HG03521 (cell line): Measurements from ENCODE around the gene GEMIN4.
"Not testable (repeated sequence)": the region's sequence is repeated elsewhere in the genome, so short reads cannot be mapped to it uniquely, and the experiment has no call there.

Experiments used
- ATAC-seq: cut with Tn5 transposase; IDR thresholded peaks from one replicate; pipeline ENCODE4 v1.9.1; 2021; ENCODE audit warnings: mild to moderate bottlenecking, moderate library complexity; ENCODE audit not compliant: unreplicated experiment

The GEMIN4 gene

DNA sequence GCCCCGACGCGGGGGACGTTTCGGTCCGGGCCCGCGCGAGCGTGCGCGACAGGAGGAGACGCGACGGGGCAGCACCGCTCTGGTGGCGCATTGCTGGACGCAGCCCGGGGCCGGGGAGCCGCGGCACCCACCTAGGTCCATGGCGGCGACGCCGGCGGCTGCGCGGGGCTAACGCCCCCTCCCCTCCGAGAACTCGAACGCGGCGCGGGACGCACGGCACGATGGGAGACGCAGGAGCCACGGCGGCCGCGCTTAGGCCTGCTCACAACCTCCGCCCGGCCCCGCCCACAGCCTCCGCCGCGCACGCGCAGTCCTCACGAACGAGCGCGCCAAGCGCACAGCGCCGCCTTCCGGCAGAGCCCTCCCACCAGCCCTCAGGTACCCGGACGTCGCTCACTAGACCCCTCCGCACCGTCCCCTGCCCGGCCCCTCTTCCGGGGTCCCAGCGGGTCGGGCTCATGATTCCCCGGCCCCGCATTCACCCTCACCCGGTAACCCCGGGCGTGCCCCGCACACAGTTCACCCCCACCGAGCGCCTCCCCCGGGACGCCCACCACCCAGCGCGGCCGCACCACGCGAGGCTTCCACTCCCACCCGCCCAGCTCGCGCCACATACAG is at the start of gene GEMIN4:
TSS of gene GEMIN4 (minus strand) at position 263 of the 618 bp plus-strand sequence. CDS start at position 141, 122 bp downstream.
- ATAC-seq: peak; percentile 85

DNA sequence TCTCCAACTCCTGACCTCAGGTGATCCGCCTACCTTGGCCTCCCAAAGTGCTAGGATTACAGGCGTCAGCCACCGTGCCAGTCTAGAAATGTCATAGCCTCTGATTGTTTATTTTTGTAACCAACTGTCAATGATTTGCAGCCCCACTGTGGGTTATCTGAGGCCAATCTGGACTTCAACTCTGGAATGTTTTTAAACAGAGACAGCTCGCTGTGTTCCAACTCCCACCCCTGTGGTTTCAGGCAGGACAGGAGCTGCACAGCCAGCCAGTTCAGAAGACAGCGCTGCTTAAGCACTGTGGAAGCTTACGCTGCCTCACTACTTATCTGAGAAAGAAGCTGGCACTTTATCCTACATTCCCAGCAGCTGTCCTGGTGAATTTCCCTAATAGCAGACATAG is 49.6 kb upstream of the GEMIN4 start:
- ATAC-seq: no peak

GRCh38 chr17:800446-801242 is 48.6 kb upstream of the GEMIN4 start:
- ATAC-seq: no peak

DNA sequence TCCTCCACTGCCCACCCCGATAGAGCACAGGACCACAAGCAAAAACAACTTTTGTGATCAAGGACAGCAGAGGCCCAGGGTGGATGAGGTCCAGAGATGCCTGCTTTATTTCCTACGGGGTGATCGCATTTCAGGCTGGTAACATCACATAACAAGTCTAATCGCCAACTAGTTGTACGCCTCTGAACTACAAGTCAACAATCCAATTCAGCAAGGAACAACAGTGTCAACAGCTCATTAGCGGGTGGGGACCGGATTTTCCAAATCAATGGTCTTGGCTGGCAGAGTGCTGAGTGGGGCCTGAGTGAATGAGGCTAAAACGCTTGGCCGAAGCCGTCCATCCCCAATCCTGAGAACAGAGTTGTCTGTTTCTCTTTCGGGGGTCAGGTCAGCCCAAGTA is 47.2 kb upstream of the GEMIN4 start:
- ATAC-seq: no peak

GRCh38 chr17:798246-798645 is 46.2 kb upstream of the GEMIN4 start:
- no peak for ATAC-seq

DNA sequence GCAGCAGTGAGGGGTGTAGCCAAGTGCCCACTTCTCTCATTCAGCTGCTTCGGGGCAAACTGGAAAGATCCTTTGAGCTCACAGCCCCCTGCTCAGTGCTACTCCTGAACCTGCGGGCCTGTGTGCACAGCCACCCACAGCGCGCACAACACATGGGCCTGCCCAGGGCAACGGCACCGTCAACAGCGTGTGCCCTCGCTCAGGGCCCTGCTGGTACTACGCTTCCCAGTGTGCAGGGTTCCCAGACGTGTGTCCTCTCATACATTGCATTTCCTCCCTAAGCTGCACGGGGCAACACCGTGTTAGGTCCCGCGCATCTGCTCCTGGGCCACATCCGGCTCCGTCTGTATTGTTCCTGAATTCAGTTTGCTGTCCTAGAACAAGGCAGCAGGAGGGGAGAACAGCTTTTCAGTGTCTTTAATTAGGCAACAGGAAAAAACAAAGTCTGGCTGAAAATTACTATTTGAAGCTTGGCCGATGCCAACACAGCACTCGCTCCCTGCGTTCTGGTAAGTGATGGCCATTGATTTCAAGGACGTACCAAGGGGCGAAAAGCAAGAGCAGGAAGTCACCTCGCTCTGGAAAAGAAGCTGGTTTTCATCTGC is 45.3 kb upstream of the GEMIN4 start:
- ATAC-seq: no peak

- no peak for ATAC-seq
These were observed 44.5 kb upstream of the GEMIN4 start for GRCh38 chr17:796609-797008.

- ATAC-seq: no peak
These were observed 43.7 kb upstream of the GEMIN4 start for GRCh38 chr17:795721-796120.

DNA sequence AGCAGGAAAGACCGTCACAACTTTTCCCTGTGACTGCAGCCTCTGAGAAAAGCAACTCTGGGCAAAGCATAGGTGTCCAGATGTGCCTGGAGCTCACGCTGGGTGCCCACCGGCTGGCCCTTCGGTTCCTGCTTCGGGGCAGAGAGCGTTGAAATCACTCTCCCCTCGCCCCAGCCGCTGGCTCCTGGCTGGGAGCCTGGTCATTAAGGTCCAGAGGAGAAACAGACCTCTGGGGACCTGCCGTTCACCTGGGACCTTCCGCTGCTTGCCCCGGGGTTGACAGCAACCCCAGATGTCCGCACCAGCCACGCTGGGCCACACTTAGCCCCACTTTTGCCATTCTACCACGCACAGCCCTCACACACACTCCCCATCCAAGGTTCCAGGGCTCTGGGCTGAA is 43.2 kb upstream of the GEMIN4 start:
- ATAC-seq: no peak

GRCh38 chr17:794876-795275 is 42.8 kb upstream of the GEMIN4 start:
- no peak for ATAC-seq

- no peak for ATAC-seq
These were observed 40.2 kb upstream of the GEMIN4 start for GRCh38 chr17:792277-792676.

DNA sequence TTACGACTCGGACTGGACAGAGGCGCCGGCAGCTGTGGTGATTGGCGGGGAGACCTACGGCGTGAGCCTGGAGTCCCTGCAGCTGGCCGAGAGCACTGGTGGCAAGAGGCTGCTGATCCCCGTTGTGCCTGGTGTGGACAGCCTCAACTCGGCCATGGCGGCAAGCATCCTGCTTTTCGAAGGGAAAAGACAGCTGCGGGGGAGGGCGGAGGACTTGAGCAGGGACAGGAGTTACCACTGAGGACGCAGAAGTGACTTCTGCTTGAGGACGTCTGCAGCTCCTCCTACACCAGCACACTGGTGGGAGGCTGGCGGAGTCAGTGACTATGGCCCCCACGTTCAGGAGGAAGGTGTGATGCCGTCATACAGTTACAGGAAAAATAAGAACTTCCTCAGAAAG is 39.8 kb upstream of the GEMIN4 start:
- ATAC-seq: no peak

DNA sequence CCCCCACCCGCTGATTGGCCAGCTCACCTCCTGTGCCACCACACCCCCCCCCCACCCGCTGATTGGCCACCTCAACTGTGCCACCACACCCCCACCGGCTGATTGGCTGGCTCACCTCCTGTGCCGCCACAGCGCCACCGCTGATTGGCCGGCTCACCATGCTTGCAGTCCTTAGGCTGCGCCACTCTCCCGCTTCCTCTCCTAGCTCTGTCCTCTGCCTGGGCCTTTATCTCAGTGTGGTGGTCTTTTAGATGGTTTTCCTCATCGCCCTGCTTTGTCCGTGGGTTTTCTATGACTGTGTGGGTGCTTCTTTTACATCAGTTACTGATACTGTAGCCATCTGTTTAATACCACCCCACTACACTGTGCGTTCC is 38.8 kb upstream of the GEMIN4 start:
- not testable (repeated sequence) for ATAC-seq

DNA sequence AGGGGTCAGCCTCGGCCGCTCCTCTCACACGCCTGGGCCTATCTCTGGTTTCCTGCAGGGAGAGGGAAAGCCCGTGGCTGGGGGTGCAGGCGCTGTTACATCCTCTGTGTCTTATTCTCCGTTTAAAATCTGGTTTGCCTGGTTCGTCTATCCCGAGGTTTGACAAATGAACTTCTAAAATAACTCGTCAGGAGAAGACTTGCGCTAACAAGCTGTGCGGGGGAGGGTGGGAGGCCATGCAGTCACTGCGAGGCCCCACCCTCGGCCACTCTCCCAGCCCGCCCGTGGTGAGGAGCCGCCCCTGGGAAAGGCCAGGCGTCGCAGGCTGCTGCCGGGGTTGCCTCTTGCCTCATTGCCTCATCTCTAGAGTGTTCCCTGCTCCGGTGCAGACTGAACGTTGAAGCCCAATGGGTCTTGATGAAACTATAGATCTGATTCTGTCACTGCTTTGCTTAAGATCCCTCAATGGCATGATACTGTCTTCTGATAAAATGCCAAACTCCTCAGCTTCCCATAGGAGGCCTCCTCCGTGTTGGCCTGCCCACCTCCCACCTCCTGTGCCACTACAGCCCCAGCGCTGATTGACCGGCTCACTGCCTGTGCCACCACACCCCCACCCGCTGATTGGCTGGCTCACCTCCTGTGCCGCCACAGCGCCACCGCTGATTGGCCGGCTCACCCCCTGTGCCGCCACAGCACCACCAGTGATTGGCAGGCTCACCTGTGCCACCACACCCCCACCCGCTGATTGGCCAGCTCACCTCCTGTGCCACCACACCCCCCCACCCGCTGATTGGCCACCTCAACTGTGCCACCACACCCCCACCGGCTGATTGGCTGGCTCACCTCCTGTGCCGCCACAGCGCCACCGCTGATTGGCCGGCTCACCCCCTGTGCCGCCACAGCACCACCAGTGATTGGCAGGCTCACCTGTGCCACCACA is 38.1 kb upstream of the GEMIN4 start:
- ATAC-seq: not testable (repeated sequence)

DNA sequence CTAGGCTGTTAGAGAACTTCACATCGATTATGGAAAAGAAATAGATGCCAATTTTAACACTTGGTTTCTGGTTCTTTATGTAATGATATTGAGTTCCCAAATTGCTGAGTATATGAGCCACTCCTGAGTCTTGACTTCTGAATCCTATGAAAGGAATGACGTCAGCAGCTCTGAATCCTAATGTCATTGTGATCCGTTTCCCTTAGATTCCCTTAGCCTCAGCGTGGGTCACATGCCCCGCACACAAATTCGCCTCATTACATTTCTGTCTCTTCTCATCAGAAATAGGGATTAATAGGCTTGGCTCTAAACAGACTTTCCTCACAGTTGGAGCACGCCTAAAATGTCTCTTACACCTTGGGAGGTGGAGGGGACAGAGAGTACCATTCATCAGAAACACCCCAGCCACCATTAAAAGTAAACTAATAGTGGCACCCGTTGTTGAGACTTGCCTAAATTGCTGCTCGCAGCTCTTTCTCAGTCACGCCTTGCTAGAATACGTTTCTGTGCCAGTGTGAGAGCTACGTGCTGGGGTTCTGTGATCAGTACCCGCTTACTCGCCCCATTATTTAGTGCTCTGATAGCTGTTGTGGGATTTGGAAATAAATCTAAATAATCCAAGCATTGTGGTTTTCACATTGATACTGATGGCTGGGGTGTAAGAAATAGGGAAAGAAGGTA is 37.2 kb upstream of the GEMIN4 start:
- no peak for ATAC-seq

DNA sequence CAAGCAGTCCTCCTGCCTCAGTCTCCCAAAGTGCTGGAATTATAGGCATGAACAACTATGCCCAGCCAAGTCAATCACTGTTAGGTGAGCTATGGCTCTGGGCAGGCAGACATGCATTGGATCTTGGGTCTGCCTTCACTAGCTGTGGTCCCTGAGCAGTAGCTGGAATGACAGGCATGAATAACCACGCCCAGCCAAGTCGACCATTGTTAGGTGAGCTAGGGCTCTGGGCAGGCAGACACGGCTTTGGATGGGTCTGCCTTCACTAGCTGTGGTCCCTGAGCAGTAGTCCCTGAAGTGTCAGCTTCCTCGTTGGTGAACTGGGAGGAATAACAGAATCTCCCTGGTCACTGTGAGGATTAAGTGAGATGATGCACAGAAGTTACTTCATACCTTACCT is 36.5 kb upstream of the GEMIN4 start:
- no peak for ATAC-seq

DNA sequence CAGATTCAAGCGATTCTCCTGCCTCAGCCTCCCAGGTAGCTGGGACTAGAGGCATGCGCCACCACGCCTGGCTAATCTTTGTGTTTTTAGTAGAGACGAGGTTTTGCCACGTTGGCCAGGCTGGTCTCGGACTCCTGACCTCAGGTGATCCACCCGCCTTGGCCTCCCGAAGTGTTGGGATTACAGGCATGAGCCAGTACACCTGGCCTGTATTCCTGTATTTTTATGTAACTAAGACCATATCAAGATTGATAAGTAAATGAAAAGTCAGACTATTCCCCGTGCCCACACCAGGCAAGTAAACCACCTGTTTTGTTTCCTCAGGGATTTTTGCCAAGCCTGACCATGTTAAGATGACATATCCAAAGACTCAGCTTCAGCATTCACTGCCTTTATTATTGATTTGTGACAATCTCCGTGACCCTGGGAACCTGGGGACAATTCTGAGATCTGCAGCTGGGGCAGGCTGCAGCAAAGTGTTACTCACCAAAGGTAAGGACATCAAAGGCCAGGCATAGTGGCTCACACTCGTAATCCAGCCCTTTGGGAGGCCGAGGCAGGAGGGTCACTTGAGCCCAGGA is 35.7 kb upstream of the GEMIN4 start:
- no peak for ATAC-seq

DNA sequence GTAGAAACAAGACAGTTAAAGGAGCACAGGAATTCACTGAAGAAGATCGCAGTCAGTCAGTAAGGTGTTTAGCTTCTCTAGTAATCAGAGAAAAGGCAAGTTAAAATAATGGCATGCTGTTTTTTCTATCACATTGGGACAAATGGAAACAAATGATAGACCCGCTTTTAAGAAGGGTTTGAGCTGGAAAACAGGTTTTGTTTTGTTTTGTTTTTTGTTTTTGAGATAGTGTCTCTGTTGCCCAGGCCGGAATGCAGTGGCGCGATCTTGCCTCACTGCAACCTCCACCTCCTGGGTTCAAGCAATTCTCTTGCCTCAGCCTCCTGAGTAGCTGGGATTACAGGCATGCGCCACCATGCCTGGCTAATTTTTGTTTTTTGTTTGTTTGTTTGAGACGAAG is 33.8 kb upstream of the GEMIN4 start:
- ATAC-seq: not testable (repeated sequence)

GRCh38 chr17:784143-784542 is 32.1 kb upstream of the GEMIN4 start:
- ATAC-seq: no peak
